Progenitor cell of endocrine pancreas (in vitro differentiated cells): Measurements from ENCODE around the gene C10orf105. TPM values are rescaled to one million over a fixed set of nuclear protein-coding genes. Genes with fewer than 3 reads are reported as not detected.

Experiments
- DNase-seq: peaks from one replicate; pipeline ENCODE4 v3.0.0; 2021; ENCODE audit warnings: low spot score; ENCODE audit not compliant: unreplicated experiment
- H3K27ac Mint-ChIP-seq: 2 replicates; pipeline ENCODE4 v1.8.0; 2021; ENCODE audit warnings: mild to moderate bottlenecking, moderate library complexity, mixed read lengths
- H3K27me3 Mint-ChIP-seq: 2 replicates; pipeline ENCODE4 v1.8.0; 2021; ENCODE audit warnings: mixed read lengths
- H3K36me3 Mint-ChIP-seq: 2 replicates; pipeline ENCODE4 v1.8.0; 2022; ENCODE audit warnings: mixed read lengths; ENCODE audit not compliant: insufficient read depth
- H3K4me1 Mint-ChIP-seq: 2 replicates; pipeline ENCODE4 v1.8.0; 2021; ENCODE audit warnings: low read depth, mixed read lengths
- H3K4me3 Mint-ChIP-seq: 2 replicates; pipeline ENCODE4 v1.8.0; 2021; ENCODE audit warnings: low read depth, mild to moderate bottlenecking, moderate library complexity, mixed read lengths
- H3K9me3 Mint-ChIP-seq: 2 replicates; pipeline ENCODE4 v1.8.0; 2021; ENCODE audit warnings: low read depth, mixed read lengths
- total RNA-seq: library from RNA; stranded (reverse); gene quantifications from 2 replicates; pipeline ENCODE4 v1.2.1, GENCODE V29; 2021
- TF ChIP-seq, protein P1 (sequence below): fragments of 200-600 bp; sonication (generic); IDR thresholded peaks from one replicate; pipeline ENCODE4 v1.5.0; 2021; ENCODE audit warnings: antibody characterized with exemption, mild to moderate bottlenecking; ENCODE audit not compliant: unreplicated experiment

Gene C10orf105
- total RNA-seq, 1 donor from 2014 or later = not detected

DNA sequence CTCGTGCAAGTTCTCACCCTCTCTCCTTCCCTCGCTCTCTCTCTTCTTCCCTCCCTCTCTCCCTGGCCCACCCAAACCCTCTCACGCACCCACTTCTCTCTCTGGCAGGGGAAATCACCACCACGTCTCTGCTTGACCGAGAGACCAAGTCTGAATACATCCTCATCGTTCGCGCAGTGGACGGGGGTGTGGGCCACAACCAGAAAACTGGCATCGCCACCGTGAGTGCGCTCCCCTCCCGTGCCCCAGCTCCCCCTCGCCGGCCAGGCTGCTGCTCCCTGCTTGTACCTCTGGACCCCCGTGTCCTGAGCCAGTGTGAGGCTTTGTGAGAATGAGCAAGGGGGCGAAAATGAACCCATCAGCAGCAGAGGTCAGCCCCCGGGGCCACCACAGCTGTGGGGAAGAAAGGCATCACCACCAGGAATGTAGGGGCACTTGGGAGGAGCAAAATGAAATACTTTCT, 25.5 kb downstream of the C10orf105 start:
- DNase-seq = no peak

DNA sequence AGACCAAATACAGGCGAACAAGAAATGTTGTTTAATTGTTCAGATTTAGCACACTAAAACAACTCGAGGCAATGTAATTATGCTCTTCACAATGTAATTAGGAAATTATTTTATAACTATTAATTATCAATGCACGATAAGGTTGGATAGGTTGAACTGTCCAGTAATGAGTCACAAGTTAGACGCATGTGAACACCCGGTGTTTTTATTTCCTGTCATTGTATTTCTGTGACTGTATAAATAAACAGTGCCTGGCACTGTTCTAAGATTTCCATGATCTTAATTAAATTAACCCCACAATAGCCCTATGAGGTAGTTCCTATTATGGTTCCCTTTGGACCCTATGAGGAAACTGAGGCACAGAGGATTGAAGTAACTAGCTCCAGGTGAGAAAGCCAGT, 26.2 kb downstream of the C10orf105 start:
- TF ChIP-seq, protein P1, sequence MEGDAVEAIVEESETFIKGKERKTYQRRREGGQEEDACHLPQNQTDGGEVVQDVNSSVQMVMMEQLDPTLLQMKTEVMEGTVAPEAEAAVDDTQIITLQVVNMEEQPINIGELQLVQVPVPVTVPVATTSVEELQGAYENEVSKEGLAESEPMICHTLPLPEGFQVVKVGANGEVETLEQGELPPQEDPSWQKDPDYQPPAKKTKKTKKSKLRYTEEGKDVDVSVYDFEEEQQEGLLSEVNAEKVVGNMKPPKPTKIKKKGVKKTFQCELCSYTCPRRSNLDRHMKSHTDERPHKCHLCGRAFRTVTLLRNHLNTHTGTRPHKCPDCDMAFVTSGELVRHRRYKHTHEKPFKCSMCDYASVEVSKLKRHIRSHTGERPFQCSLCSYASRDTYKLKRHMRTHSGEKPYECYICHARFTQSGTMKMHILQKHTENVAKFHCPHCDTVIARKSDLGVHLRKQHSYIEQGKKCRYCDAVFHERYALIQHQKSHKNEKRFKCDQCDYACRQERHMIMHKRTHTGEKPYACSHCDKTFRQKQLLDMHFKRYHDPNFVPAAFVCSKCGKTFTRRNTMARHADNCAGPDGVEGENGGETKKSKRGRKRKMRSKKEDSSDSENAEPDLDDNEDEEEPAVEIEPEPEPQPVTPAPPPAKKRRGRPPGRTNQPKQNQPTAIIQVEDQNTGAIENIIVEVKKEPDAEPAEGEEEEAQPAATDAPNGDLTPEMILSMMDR = no peak
- H3K27me3 Mint-ChIP-seq = peaks cover 10% of the 10 kb centered on the region
- H3K4me3 Mint-ChIP-seq = no peak overlapping the region
- peak overlapping the region; percentile 76 for H3K27ac Mint-ChIP-seq
- H3K36me3 Mint-ChIP-seq = no peaks in the 10 kb centered on the region
- H3K4me1 Mint-ChIP-seq = no peaks in the 10 kb centered on the region
- no peaks in the 10 kb centered on the region for H3K9me3 Mint-ChIP-seq
- no peak for DNase-seq

More for the DNA sequence above, 25.5 kb downstream of the C10orf105 start:
- Mint-ChIP-seq H3K27me3 (peaks cover 10% of the 10 kb centered on the region), H3K4me1 (no peaks in the 10 kb centered on the region), H3K36me3 (no peaks in the 10 kb centered on the region), H3K27ac (peak overlapping the region; percentile 76), H3K4me3 (no peak overlapping the region), H3K9me3 (no peaks in the 10 kb centered on the region)
- TF ChIP-seq, protein P1 = no peak

GRCh38 chr10:71692598-71693306, 26.8 kb downstream of the C10orf105 start:
- H3K27me3 Mint-ChIP-seq = peaks cover 13% of the 10 kb centered on the region
- peaks cover 3% of the 10 kb centered on the region for H3K36me3 Mint-ChIP-seq
- no peak overlapping the region for H3K27ac Mint-ChIP-seq
- peaks cover 4% of the 10 kb centered on the region for H3K9me3 Mint-ChIP-seq
- DNase-seq = no peak
- H3K4me1 Mint-ChIP-seq = no peaks in the 10 kb centered on the region
- H3K4me3 Mint-ChIP-seq = no peak overlapping the region
- TF ChIP-seq, protein P1 = no peak

DNA sequence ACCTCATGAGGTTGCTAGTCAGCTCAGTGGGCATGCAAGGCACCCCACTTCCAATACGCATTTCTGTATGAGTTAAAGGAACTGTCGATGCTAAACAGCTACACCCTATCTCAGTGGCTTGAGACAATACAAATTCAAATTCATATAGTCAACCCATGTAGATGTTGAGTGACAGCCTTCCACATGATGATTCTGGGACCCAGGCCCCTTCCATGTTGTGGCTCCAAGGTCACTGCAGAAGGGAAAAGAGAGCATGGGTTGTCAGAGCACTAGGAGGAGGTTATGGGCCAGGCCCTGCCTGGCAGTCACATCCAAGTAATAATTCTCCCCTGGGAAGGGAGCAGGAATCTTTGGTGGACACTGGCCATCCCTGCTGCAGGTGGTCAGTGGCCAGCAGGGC, 28.2 kb downstream of the C10orf105 start:
- Mint-ChIP-seq H3K27ac (no peak overlapping the region), H3K9me3 (peaks cover 4% of the 10 kb centered on the region), H3K4me1 (no peaks in the 10 kb centered on the region), H3K4me3 (no peak overlapping the region), H3K27me3 (peaks cover 19% of the 10 kb centered on the region), H3K36me3 (peaks cover 3% of the 10 kb centered on the region)
- TF ChIP-seq, protein P1 = no peak
- no peak for DNase-seq

- Mint-ChIP-seq H3K27me3 (peaks cover 27% of the 10 kb centered on the region), H3K27ac (no peak overlapping the region), H3K36me3 (peaks cover 3% of the 10 kb centered on the region), H3K9me3 (peaks cover 4% of the 10 kb centered on the region), H3K4me3 (no peak overlapping the region), H3K4me1 (no peaks in the 10 kb centered on the region)
- TF ChIP-seq, protein P1 = no peak
- no peak for DNase-seq
These were observed 29.4 kb downstream of the C10orf105 start for GRCh38 chr10:71690094-71690720.
